Osteocyte (in vitro differentiated cells): Measurements from ENCODE around the gene LRBA. TPM values are rescaled to one million over a fixed set of nuclear protein-coding genes. Genes with fewer than 3 reads are reported as not detected.
A peak's percentile ranks its signal among the peaks of the same experiment; 100 is the strongest.

Experiments used
- DNase-seq: peaks from one replicate; pipeline ENCODE4 v3.0.0; 2021; ENCODE audit warnings: mixed read lengths; ENCODE audit not compliant: unreplicated experiment; ENCODE audit errors: extremely low spot score
- H3K27ac Mint-ChIP-seq: one replicate; pipeline ENCODE4 v1.8.0; 2021; ENCODE audit warnings: mild to moderate bottlenecking, mixed read lengths; ENCODE audit not compliant: unreplicated experiment
- H3K27me3 Mint-ChIP-seq: one replicate; pipeline ENCODE4 v1.8.0; 2021; ENCODE audit warnings: mixed read lengths; ENCODE audit not compliant: unreplicated experiment
- H3K36me3 Mint-ChIP-seq: one replicate; pipeline ENCODE4 v1.8.0; 2021; ENCODE audit warnings: mixed read lengths; ENCODE audit not compliant: unreplicated experiment
- H3K4me1 Mint-ChIP-seq: one replicate; pipeline ENCODE4 v1.8.0; 2021; ENCODE audit warnings: mixed read lengths; ENCODE audit not compliant: unreplicated experiment
- H3K4me3 Mint-ChIP-seq: one replicate; pipeline ENCODE4 v1.8.0; 2021; ENCODE audit warnings: mild to moderate bottlenecking, moderate library complexity, mixed read lengths; ENCODE audit not compliant: unreplicated experiment
- H3K9me3 Mint-ChIP-seq: one replicate; pipeline ENCODE4 v1.8.0; 2021; ENCODE audit warnings: mixed read lengths; ENCODE audit not compliant: unreplicated experiment
- CTCF ChIP-seq: fragments of 200-600 bp; sonication (generic); IDR thresholded peaks from 2 replicates; pipeline ENCODE4 v1.5.0; 2021; ENCODE audit warnings: antibody characterized with exemption, mild to moderate bottlenecking, moderate library complexity
- total RNA-seq: library from RNA; stranded (reverse); gene quantifications from 2 replicates; pipeline ENCODE4 v1.2.1, GENCODE V29; 2021

The LRBA gene
- total RNA-seq, 1 donor from 2014 or later, result 40.8 TPM

DNA sequence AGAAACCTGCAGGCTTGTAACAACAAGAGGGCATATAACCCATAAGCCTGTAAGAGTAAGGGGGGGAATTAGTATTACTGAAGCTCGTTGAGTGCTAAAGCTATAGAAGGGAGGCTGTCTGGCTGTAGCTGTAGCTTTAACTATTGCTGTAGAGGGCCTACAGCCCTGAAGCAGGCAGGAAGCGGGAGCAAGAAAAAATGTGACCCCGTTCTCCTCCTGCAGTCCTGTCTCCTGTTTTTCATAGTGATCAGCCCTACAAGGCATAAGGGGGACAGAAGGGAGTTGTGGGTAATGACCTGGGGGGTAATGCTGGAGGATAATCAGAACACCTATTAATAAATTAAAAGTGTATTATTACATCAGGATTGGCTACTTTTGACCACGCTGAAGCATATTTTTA, 640.1 kb downstream of the LRBA start:
- H3K4me1 Mint-ChIP-seq, result peaks cover 7% of the 10 kb centered on the region
- no peaks in the 10 kb centered on the region for H3K27me3 Mint-ChIP-seq
- peaks cover 3% of the 10 kb centered on the region for H3K36me3 Mint-ChIP-seq
- peak overlapping the region; percentile 10 for H3K27ac Mint-ChIP-seq
- no peak for DNase-seq
- H3K9me3 Mint-ChIP-seq, result no peaks in the 10 kb centered on the region
- no peak overlapping the region for H3K4me3 Mint-ChIP-seq
- TF ChIP-seq CTCF, result no peak

- Mint-ChIP-seq H3K27ac (no peak overlapping the region), H3K4me3 (no peak overlapping the region), H3K27me3 (no peaks in the 10 kb centered on the region), H3K36me3 (peaks cover 8% of the 10 kb centered on the region), H3K9me3 (no peaks in the 10 kb centered on the region), H3K4me1 (peaks cover 10% of the 10 kb centered on the region)
- TF ChIP-seq CTCF, result no peak
- no peak for DNase-seq
Measured at GRCh38 chr4:150371869-150372268, 643.2 kb downstream of the LRBA start.

- TF ChIP-seq CTCF, result no peak
- Mint-ChIP-seq H3K9me3 (no peaks in the 10 kb centered on the region), H3K4me3 (no peak overlapping the region), H3K27ac (no peak overlapping the region), H3K36me3 (peaks cover 8% of the 10 kb centered on the region), H3K27me3 (no peaks in the 10 kb centered on the region), H3K4me1 (peaks cover 10% of the 10 kb centered on the region)
- DNase-seq, result no peak
Measured at GRCh38 chr4:150369434-150370380, 645.4 kb downstream of the LRBA start.

DNA sequence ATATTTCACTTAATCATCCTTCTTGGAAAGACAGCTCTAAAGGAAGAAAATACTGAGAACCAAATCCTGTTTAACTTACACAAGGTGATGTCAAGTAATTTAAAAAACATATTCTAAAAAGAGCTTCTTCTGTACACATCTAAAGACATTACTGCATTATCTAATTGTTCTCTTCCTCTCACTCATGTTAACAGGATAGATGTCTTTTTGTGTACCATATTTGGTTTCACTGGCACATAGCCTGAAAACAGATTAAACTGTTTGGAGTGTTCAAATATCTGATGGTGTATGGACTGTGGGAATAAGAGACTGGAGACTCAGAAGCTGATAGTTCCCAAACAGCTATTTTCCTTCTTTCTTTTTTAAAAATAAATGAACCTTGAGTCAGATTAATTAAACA, 646.4 kb downstream of the LRBA start:
- no peak for DNase-seq
- H3K4me3 Mint-ChIP-seq, result no peak overlapping the region
- no peaks in the 10 kb centered on the region for H3K27me3 Mint-ChIP-seq

More for the DNA sequence above, 646.4 kb downstream of the LRBA start:
- peaks cover 8% of the 10 kb centered on the region for H3K4me1 Mint-ChIP-seq
- H3K36me3 Mint-ChIP-seq, result peaks cover 8% of the 10 kb centered on the region
- H3K27ac Mint-ChIP-seq, result no peak overlapping the region
- H3K9me3 Mint-ChIP-seq, result no peaks in the 10 kb centered on the region
- TF ChIP-seq CTCF, result no peak
